Measurements from ENCODE around the gene ABLIM1. TPM values are rescaled to one million over a fixed set of nuclear protein-coding genes. Genes with fewer than 3 reads are reported as not detected.

Gene ABLIM1
- total RNA-seq, 1 experiment from 2014 or later: 34.0 TPM

GRCh38 chr10:114593240-114593792 lies 64.8 kb downstream of the ABLIM1 start:
- intact Hi-C loops (cut with micrococcal nuclease; ENCODE audit: unreplicated experiment): no loop called here
- POLR2A ChIA-PET (ENCODE audit: low non-redundant PET): no interaction called here
- no TSS peak for BruUV-seq (replicated peaks)
- H3K4me3 ChIP-seq (ENCODE audit: low read depth, low read length, poor library complexity, severe bottlenecking): no peak overlapping the region
- no peak overlapping the region for H3K27ac ChIP-seq (ENCODE audit: low read depth, low read length, poor library complexity, severe bottlenecking)
- no peaks in the 10 kb centered on the region for H3K9me3 ChIP-seq (ENCODE audit: low read depth, low read length, poor library complexity, severe bottlenecking)
- CTCF ChIA-PET: interaction anchor here (0.6 kb wide), 1 partner anchor 115 kb away, joined by 3 read pairs; no protein-coding TSS in a partner anchor
- peak; percentile 25 for DNase-seq (ENCODE audit: low spot score)
- no peaks in the 10 kb centered on the region for H3K27me3 ChIP-seq (replicated peaks; ENCODE audit: insufficient read depth, low read depth, low read length, poor library complexity)
- no peaks in the 10 kb centered on the region for H3K4me1 ChIP-seq (ENCODE audit: insufficient read depth, low read length, poor library complexity, severe bottlenecking)
- H3K36me3 ChIP-seq (ENCODE audit: insufficient read depth, low read length, poor library complexity, severe bottlenecking): no peaks in the 10 kb centered on the region
- no peak for TF ChIP-seq CTCF (conservative IDR thresholded peaks at IDR 0.05; ENCODE audit: low read depth, low read length)
- no peak for TF ChIP-seq EZH2 (IDR thresholded peaks at IDR 0.05; ENCODE audit: borderline replicate concordance, low read depth, low read length, poor library complexity, severe bottlenecking)

- intact Hi-C loops (cut with micrococcal nuclease; ENCODE audit: unreplicated experiment): no loop called here
- H3K4me1 ChIP-seq (ENCODE audit: insufficient read depth, low read length, poor library complexity, severe bottlenecking): no peaks in the 10 kb centered on the region
- no peak for DNase-seq (ENCODE audit: low spot score)
- no peaks in the 10 kb centered on the region for H3K36me3 ChIP-seq (ENCODE audit: insufficient read depth, low read length, poor library complexity, severe bottlenecking)
- ChIA-PET POLR2A (ENCODE audit: low non-redundant PET) (no interaction called here), CTCF (no interaction called here)
- no peak overlapping the region for H3K4me3 ChIP-seq (ENCODE audit: low read depth, low read length, poor library complexity, severe bottlenecking)
- H3K27ac ChIP-seq (ENCODE audit: low read depth, low read length, poor library complexity, severe bottlenecking): no peak overlapping the region
- H3K27me3 ChIP-seq (replicated peaks; ENCODE audit: insufficient read depth, low read depth, low read length, poor library complexity): no peaks in the 10 kb centered on the region
- TF ChIP-seq CTCF (conservative IDR thresholded peaks at IDR 0.05; ENCODE audit: low read depth, low read length): no peak
- no peak for TF ChIP-seq EZH2 (IDR thresholded peaks at IDR 0.05; ENCODE audit: borderline replicate concordance, low read depth, low read length, poor library complexity, severe bottlenecking)
- BruUV-seq (replicated peaks): no TSS peak
- no peaks in the 10 kb centered on the region for H3K9me3 ChIP-seq (ENCODE audit: low read depth, low read length, poor library complexity, severe bottlenecking)
These were observed 67.1 kb downstream of the ABLIM1 start for GRCh38 chr10:114590993-114591392.

- Histone ChIP-seq H3K27me3 (replicated peaks; ENCODE audit: insufficient read depth, low read depth, low read length, poor library complexity) (no peaks in the 10 kb centered on the region), H3K36me3 (ENCODE audit: insufficient read depth, low read length, poor library complexity, severe bottlenecking) (no peaks in the 10 kb centered on the region), H3K27ac (ENCODE audit: low read depth, low read length, poor library complexity, severe bottlenecking) (no peak overlapping the region), H3K4me1 (ENCODE audit: insufficient read depth, low read length, poor library complexity, severe bottlenecking) (no peaks in the 10 kb centered on the region), H3K9me3 (ENCODE audit: low read depth, low read length, poor library complexity, severe bottlenecking) (no peaks in the 10 kb centered on the region), H3K4me3 (ENCODE audit: low read depth, low read length, poor library complexity, severe bottlenecking) (no peak overlapping the region)
- ChIA-PET CTCF (no interaction called here), POLR2A (ENCODE audit: low non-redundant PET) (no interaction called here)
- no peak for TF ChIP-seq CTCF (conservative IDR thresholded peaks at IDR 0.05; ENCODE audit: low read depth, low read length)
- TF ChIP-seq EZH2 (IDR thresholded peaks at IDR 0.05; ENCODE audit: borderline replicate concordance, low read depth, low read length, poor library complexity, severe bottlenecking): no peak
- intact Hi-C loops (cut with micrococcal nuclease; ENCODE audit: unreplicated experiment): no loop called here
- no TSS peak for BruUV-seq (replicated peaks)
- no peak for DNase-seq (ENCODE audit: low spot score)
These were observed 73.7 kb downstream of the ABLIM1 start for GRCh38 chr10:114584419-114584818.
